Keratinocyte (primary cell): ENCODE measurements around the gene SCAPER. TPM values are rescaled to one million over a fixed set of nuclear protein-coding genes. Genes with fewer than 3 reads are reported as not detected.

Experiments
- DNase-seq: peaks from one replicate; pipeline ENCODE4 v3.0.0-alpha.2; 2011; ENCODE audit warnings: low read depth, missing footprints, low spot score
- FAIRE-seq: peaks from 2 replicates; lab custom pipeline; 2011; peaks lifted over from hg19 to GRCh38; lab: Jason Lieb, UNC
- H2AFZ ChIP-seq: 2 replicates; pipeline ENCODE4 v1.6.0; 2012; ENCODE audit warnings: low read length, control low read depth, inconsistent platforms; ENCODE audit not compliant: control insufficient read depth
- H3K27ac ChIP-seq: 2 replicates; pipeline ENCODE4 v1.5.1; 2011; ENCODE audit warnings: low read length; ENCODE audit not compliant: control insufficient read depth, insufficient read depth
- H3K27me3 ChIP-seq: 3 replicates; pipeline ENCODE4 v1.6.0; 2011; ENCODE audit warnings: low read length; ENCODE audit not compliant: control insufficient read depth, insufficient read depth; ENCODE audit errors: extremely low read depth
- H3K36me3 ChIP-seq, 2 experiments: 2 replicates in 1 of 2; 3 replicates in 1 of 2; pipeline ENCODE4 v1.5.1; 2011; ENCODE audit warnings: low read length in 2 of 2, mild to moderate bottlenecking in 1 of 2; ENCODE audit not compliant: control insufficient read depth in 2 of 2, insufficient read depth in 2 of 2; ENCODE audit errors: extremely low read depth in 1 of 2
- H3K4me1 ChIP-seq: 3 replicates; pipeline ENCODE4 v1.5.1; 2011; ENCODE audit warnings: low read length; ENCODE audit not compliant: control insufficient read depth, insufficient read depth; ENCODE audit errors: extremely low read depth
- H3K4me2 ChIP-seq: 3 replicates; pipeline ENCODE4 v1.6.0; 2011; ENCODE audit warnings: low read depth, low read length; ENCODE audit not compliant: control insufficient read depth, insufficient read depth; ENCODE audit errors: extremely low read depth
- H3K4me3 ChIP-seq, 3 experiments: fragments of 200-600 bp in 1 of 3; sonication (generic) in 1 of 3; 2 replicates in 2 of 3; 3 replicates in 1 of 3; pipeline ENCODE4 v1.5.1; 2011 to 2016; ENCODE audit warnings: low read length in 3 of 3, mild to moderate bottlenecking in 3 of 3, control low read depth in 2 of 3, inconsistent platforms in 1 of 3, low read depth in 1 of 3, mixed read lengths in 1 of 3, mixed run types in 1 of 3, moderate library complexity in 1 of 3; ENCODE audit not compliant: control insufficient read depth in 2 of 3, insufficient read depth in 2 of 3; ENCODE audit errors: extremely low read depth in 1 of 3
- H3K79me2 ChIP-seq: 2 replicates; pipeline ENCODE4 v1.6.0; 2012; ENCODE audit warnings: low read length; ENCODE audit not compliant: control insufficient read depth, insufficient read depth
- H3K9ac ChIP-seq: 3 replicates; pipeline ENCODE4 v1.6.0; 2011; ENCODE audit warnings: low read length; ENCODE audit not compliant: control insufficient read depth, insufficient read depth; ENCODE audit errors: extremely low read depth
- H3K9me1 ChIP-seq: 3 replicates; pipeline ENCODE4 v1.6.0; 2011; ENCODE audit warnings: low read length; ENCODE audit not compliant: control insufficient read depth, insufficient read depth; ENCODE audit errors: extremely low read depth
- H3K9me3 ChIP-seq: 2 replicates; pipeline ENCODE4 v1.5.1; 2012; ENCODE audit warnings: low read depth, low read length; ENCODE audit not compliant: control insufficient read depth
- H4K20me1 ChIP-seq: 3 replicates; pipeline ENCODE4 v1.6.0; 2011; ENCODE audit warnings: low read length; ENCODE audit not compliant: control insufficient read depth, insufficient read depth; ENCODE audit errors: extremely low read depth
- EZH2 ChIP-seq: IDR thresholded peaks from one replicate; pipeline ENCODE4 v1.6.1; 2012; ENCODE audit warnings: inconsistent platforms, mild to moderate bottlenecking, low read length, moderate library complexity
- dilution Hi-C: fragments of 300-500 bp; cut with MboI; formaldehyde crosslinking; loops from one replicate; pipeline ENCODE4 v1.7.0; 2020; ENCODE audit warnings: low sequenced_read_pairs; ENCODE audit not compliant: extremely low pct_ligation_motif_present
- polyA plus RNA-seq, 5 experiments: library from polyadenylated mRNA; depleted of rRNA in 3 of 5; stranded (reverse) in 3 of 5; stranded (forward) in 1 of 5; unstranded in 1 of 5; fragments of >200 nt; gene quantifications; 1 replicate in 1 of 5; 2 replicates in 3 of 5; 3 replicates in 1 of 5; pipeline versions ENCODE4 v1.2.1 to v1.2.3, GENCODE V29; 2011 to 2012; ENCODE audit warnings: missing spikeins in 2 of 5, low read depth in 1 of 5, low replicate concordance in 1 of 5
- TF ChIP-seq, protein P1 (sequence below), 3 experiments: IDR thresholded peaks in 1 of 3; conservative IDR thresholded peaks in 1 of 3; optimal IDR thresholded peaks in 1 of 3; 2 replicates in 2 of 3; 3 replicates in 1 of 3; pipeline versions ENCODE3 to v1.5.1; 2011; ENCODE audit warnings: low read length in 3 of 3, mild to moderate bottlenecking in 3 of 3, moderate library complexity in 2 of 3, control low read depth in 1 of 3, inconsistent platforms in 1 of 3; ENCODE audit not compliant: insufficient read depth in 2 of 3; ENCODE audit errors: extremely low read depth in 1 of 3

Gene SCAPER
- polyA plus RNA-seq, 1 donor (not counting 4 experiments of a cell fraction or from before 2014, with no cell fraction given), result 5.2 TPM

GRCh38 chr15:76954744-76955143 lies 49.6 kb upstream of the SCAPER start:
- dilution Hi-C loops, result no loop called here
- no peak for DNase-seq
- TF ChIP-seq, protein P1, sequence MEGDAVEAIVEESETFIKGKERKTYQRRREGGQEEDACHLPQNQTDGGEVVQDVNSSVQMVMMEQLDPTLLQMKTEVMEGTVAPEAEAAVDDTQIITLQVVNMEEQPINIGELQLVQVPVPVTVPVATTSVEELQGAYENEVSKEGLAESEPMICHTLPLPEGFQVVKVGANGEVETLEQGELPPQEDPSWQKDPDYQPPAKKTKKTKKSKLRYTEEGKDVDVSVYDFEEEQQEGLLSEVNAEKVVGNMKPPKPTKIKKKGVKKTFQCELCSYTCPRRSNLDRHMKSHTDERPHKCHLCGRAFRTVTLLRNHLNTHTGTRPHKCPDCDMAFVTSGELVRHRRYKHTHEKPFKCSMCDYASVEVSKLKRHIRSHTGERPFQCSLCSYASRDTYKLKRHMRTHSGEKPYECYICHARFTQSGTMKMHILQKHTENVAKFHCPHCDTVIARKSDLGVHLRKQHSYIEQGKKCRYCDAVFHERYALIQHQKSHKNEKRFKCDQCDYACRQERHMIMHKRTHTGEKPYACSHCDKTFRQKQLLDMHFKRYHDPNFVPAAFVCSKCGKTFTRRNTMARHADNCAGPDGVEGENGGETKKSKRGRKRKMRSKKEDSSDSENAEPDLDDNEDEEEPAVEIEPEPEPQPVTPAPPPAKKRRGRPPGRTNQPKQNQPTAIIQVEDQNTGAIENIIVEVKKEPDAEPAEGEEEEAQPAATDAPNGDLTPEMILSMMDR (optimal IDR thresholded peaks at IDR 0.05 in 1 of 3, IDR thresholded peaks at IDR 0.05 in 1 of 3, conservative IDR thresholded peaks at IDR 0.05 in 1 of 3; ENCODE audit: extremely low read depth in 1 of 3, insufficient read depth in 2 of 3, low read length in 3 of 3), result no peak
- TF ChIP-seq EZH2, result no peak

GRCh38 chr15:76953913-76954312 lies 48.8 kb upstream of the SCAPER start:
- Histone ChIP-seq H3K4me3 (no peak overlapping the region), H4K20me1 (no peaks in the 10 kb centered on the region), H3K4me2 (no peak overlapping the region), H2AFZ (no peak overlapping the region), H3K9me1 (no peaks in the 10 kb centered on the region), H3K27me3 (no peaks in the 10 kb centered on the region), H3K9me3 (no peaks in the 10 kb centered on the region), H3K79me2 (no peaks in the 10 kb centered on the region), H3K27ac (no peak overlapping the region), H3K36me3 (peaks cover 3 to 6% of the 10 kb centered on the region in 2 experiments), H3K9ac (no peak overlapping the region), H3K4me1 (no peaks in the 10 kb centered on the region)
- TF ChIP-seq, protein P1 (optimal IDR thresholded peaks at IDR 0.05 in 1 of 3, IDR thresholded peaks at IDR 0.05 in 1 of 3, conservative IDR thresholded peaks at IDR 0.05 in 1 of 3; ENCODE audit: extremely low read depth in 1 of 3, insufficient read depth in 2 of 3, low read length in 3 of 3), result no peak
- no peak for TF ChIP-seq EZH2
- dilution Hi-C loops, result no loop called here
- FAIRE-seq (no peak), DNase-seq (no peak)

More at GRCh38 chr15:76954744-76955143, 49.6 kb upstream of the SCAPER start:
- FAIRE-seq, result no peak
- Histone ChIP-seq H3K4me3 (no peak overlapping the region), H3K9me1 (no peaks in the 10 kb centered on the region), H3K36me3 (peaks cover 3% of the 10 kb centered on the region in 2 experiments), H2AFZ (no peak overlapping the region), H3K27ac (no peak overlapping the region), H3K9me3 (no peaks in the 10 kb centered on the region), H3K9ac (no peak overlapping the region), H4K20me1 (no peaks in the 10 kb centered on the region), H3K27me3 (no peaks in the 10 kb centered on the region), H3K4me1 (no peaks in the 10 kb centered on the region), H3K79me2 (no peaks in the 10 kb centered on the region), H3K4me2 (no peak overlapping the region)
